ENCODE results near the gene XRN2. TPM values are rescaled to one million over a fixed set of nuclear protein-coding genes. Genes with fewer than 3 reads are reported as not detected.

Gene XRN2
- polyA plus RNA-seq, 1 donor from 2014 or later: 142 TPM

DNA sequence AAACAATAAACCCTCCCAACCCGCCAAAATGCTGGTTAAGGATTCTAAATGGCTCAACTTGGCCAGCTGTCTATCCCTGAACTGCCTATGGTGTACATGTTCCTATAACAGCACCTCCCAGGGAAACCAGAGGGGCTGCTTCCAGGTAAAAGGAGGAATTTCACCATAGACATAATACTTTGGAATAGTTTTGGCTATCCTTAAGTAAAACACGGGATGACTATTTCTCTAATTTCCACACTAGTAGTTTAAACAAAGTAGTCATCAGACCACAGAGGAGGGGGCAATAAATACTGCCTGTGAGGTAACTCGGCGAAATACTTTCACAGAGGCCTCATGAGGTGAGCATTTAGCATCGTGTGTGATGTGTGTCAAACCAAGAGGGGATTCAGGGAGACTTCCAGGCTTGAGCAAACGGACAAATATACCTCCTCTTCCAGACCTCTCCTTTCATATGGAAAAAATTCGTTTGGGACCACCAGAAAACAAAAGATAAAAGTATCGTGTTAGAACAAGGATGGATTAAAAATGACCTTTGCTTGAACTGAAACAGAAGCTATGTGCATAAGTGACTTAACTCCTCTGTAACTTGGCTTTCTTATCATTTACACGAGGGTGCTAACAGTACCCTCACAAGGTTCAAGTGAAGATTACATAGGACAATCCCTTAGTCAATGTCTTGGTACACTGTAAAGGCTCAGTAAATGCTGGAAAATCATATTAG is 1.0 kb upstream of the XRN2 start:
- Histone ChIP-seq H3K9ac (ENCODE audit: low read length) (peak overlapping the region; percentile 95), H3K79me2 (replicated peaks; ENCODE audit: insufficient read depth, low read length) (peaks cover 15% of the 10 kb centered on the region), H3K27ac (ENCODE audit: low read length) (peak overlapping the region; percentile 83), H3K9me2 (ENCODE audit: insufficient read depth, low read length) (no peaks in the 10 kb centered on the region), H3K36me3 (ENCODE audit: insufficient read depth, low read length) (no peaks in the 10 kb centered on the region), H2AFZ (ENCODE audit: low read depth, low read length) (peak overlapping the region; percentile 65), H3K4me3 (ENCODE audit: low read length) (peak overlapping the region; percentile 94), H3K4me2 (ENCODE audit: low read length) (peak overlapping the region; percentile 85), H4K20me1 (ENCODE audit: insufficient read depth) (no peaks in the 10 kb centered on the region), H3F3A (ENCODE audit: insufficient read depth, low read length, poor library complexity, severe bottlenecking) (no peaks in the 10 kb centered on the region), H3K27me3 (ENCODE audit: insufficient read depth, low read depth, low read length) (peaks cover 4% of the 10 kb centered on the region), H3K9me3 (ENCODE audit: low read length) (no peaks in the 10 kb centered on the region)
- no peak for TF ChIP-seq EZH2 (IDR thresholded peaks at IDR 0.05; ENCODE audit: borderline replicate concordance, insufficient read depth, low read length, poor library complexity, severe bottlenecking)
- no peak for TF ChIP-seq TAF1 (IDR thresholded peaks at IDR 0.05; ENCODE audit: low read depth)
- TF ChIP-seq RAD21 (conservative IDR thresholded peaks at IDR 0.05): no peak
- no peak for TF ChIP-seq SMC3 (conservative IDR thresholded peaks at IDR 0.05; ENCODE audit: poor library complexity)
- TF ChIP-seq, protein P1, sequence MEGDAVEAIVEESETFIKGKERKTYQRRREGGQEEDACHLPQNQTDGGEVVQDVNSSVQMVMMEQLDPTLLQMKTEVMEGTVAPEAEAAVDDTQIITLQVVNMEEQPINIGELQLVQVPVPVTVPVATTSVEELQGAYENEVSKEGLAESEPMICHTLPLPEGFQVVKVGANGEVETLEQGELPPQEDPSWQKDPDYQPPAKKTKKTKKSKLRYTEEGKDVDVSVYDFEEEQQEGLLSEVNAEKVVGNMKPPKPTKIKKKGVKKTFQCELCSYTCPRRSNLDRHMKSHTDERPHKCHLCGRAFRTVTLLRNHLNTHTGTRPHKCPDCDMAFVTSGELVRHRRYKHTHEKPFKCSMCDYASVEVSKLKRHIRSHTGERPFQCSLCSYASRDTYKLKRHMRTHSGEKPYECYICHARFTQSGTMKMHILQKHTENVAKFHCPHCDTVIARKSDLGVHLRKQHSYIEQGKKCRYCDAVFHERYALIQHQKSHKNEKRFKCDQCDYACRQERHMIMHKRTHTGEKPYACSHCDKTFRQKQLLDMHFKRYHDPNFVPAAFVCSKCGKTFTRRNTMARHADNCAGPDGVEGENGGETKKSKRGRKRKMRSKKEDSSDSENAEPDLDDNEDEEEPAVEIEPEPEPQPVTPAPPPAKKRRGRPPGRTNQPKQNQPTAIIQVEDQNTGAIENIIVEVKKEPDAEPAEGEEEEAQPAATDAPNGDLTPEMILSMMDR (IDR thresholded peaks at IDR 0.05; ENCODE audit: poor library complexity, severe bottlenecking): no peak
- TF ChIP-seq POLR2AphosphoS5 (IDR thresholded peaks at IDR 0.05): no peak
- no peak for TF ChIP-seq MXI1 (conservative IDR thresholded peaks at IDR 0.05; ENCODE audit: poor library complexity, severe bottlenecking)
- TF ChIP-seq EP300 (conservative IDR thresholded peaks at IDR 0.05; ENCODE audit: poor library complexity, severe bottlenecking): no peak
- TF ChIP-seq, protein P2, sequence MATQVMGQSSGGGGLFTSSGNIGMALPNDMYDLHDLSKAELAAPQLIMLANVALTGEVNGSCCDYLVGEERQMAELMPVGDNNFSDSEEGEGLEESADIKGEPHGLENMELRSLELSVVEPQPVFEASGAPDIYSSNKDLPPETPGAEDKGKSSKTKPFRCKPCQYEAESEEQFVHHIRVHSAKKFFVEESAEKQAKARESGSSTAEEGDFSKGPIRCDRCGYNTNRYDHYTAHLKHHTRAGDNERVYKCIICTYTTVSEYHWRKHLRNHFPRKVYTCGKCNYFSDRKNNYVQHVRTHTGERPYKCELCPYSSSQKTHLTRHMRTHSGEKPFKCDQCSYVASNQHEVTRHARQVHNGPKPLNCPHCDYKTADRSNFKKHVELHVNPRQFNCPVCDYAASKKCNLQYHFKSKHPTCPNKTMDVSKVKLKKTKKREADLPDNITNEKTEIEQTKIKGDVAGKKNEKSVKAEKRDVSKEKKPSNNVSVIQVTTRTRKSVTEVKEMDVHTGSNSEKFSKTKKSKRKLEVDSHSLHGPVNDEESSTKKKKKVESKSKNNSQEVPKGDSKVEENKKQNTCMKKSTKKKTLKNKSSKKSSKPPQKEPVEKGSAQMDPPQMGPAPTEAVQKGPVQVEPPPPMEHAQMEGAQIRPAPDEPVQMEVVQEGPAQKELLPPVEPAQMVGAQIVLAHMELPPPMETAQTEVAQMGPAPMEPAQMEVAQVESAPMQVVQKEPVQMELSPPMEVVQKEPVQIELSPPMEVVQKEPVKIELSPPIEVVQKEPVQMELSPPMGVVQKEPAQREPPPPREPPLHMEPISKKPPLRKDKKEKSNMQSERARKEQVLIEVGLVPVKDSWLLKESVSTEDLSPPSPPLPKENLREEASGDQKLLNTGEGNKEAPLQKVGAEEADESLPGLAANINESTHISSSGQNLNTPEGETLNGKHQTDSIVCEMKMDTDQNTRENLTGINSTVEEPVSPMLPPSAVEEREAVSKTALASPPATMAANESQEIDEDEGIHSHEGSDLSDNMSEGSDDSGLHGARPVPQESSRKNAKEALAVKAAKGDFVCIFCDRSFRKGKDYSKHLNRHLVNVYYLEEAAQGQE (IDR thresholded peaks at IDR 0.05; ENCODE audit: borderline replicate concordance): no peak

DNA sequence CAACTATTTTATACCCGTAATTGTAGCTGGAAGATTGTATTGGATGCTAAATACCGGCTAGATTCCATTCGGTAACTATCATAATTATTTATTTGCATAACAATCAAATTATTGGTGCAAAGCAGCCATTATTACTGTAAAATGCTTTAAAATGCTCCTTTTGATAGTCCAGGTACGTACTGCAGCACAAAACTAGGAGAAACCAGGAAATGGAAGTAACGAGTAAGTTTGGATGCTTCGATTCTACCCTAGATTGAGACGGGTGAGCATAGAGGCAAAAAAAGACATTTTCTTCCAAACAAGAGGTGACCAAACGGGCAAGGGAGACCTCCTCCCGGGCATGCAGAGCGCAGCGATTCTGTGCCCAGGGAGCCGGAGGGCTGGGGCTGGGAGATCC is 469 bp upstream of the XRN2 start:
- Histone ChIP-seq H3K4me2 (ENCODE audit: low read length) (peak overlapping the region; percentile 85), H2AFZ (ENCODE audit: low read depth, low read length) (peak overlapping the region; percentile 65), H3K9me3 (ENCODE audit: low read length) (no peaks in the 10 kb centered on the region), H3K79me2 (replicated peaks; ENCODE audit: insufficient read depth, low read length) (peaks cover 15% of the 10 kb centered on the region), H3K4me3 (ENCODE audit: low read length) (peak overlapping the region; percentile 94), H3K9ac (ENCODE audit: low read length) (peak overlapping the region; percentile 95), H3K36me3 (ENCODE audit: insufficient read depth, low read length) (no peaks in the 10 kb centered on the region), H3F3A (ENCODE audit: insufficient read depth, low read length, poor library complexity, severe bottlenecking) (no peaks in the 10 kb centered on the region), H3K27me3 (ENCODE audit: insufficient read depth, low read depth, low read length) (no peaks in the 10 kb centered on the region), H4K20me1 (ENCODE audit: insufficient read depth) (no peaks in the 10 kb centered on the region), H3K27ac (ENCODE audit: low read length) (peak overlapping the region; percentile 83), H3K9me2 (ENCODE audit: insufficient read depth, low read length) (no peaks in the 10 kb centered on the region)
- TF ChIP-seq SMC3 (conservative IDR thresholded peaks at IDR 0.05; ENCODE audit: poor library complexity) (no peak), POLR2AphosphoS5 (IDR thresholded peaks at IDR 0.05) (no peak), EP300 (conservative IDR thresholded peaks at IDR 0.05; ENCODE audit: poor library complexity, severe bottlenecking) (no peak), EZH2 (IDR thresholded peaks at IDR 0.05; ENCODE audit: borderline replicate concordance, insufficient read depth, low read length, poor library complexity, severe bottlenecking) (no peak), MXI1 (conservative IDR thresholded peaks at IDR 0.05; ENCODE audit: poor library complexity, severe bottlenecking) (no peak)
- TF ChIP-seq, protein P2 (IDR thresholded peaks at IDR 0.05; ENCODE audit: borderline replicate concordance): no peak
- TF ChIP-seq, protein P1 (IDR thresholded peaks at IDR 0.05; ENCODE audit: poor library complexity, severe bottlenecking): no peak

Measured in neural cell (in vitro differentiated cells).